Ovary (tissue), 3 donors: Measurements from ENCODE around the gene COX18.

Source experiments
- POLR2A ChIP-seq: fragments of 450-650 bp; IDR thresholded peaks from one replicate; pipeline ENCODE4 v1.6.1; 2017; ENCODE audit warnings: antibody characterized with exemption, mild to moderate bottlenecking, moderate library complexity
- TF ChIP-seq, protein P1 (sequence below), 3 donors: fragments of 450-650 bp in 2 of 3; fragments of 200-600 bp in 1 of 3; IDR thresholded peaks; one replicate each; pipeline versions ENCODE4 v1.5.1 to v1.8.0; 2016 to 2022; ENCODE audit warnings: antibody characterized with exemption in 3 of 3, mild to moderate bottlenecking in 1 of 3
- donor health status: DM: no; HTN: no; CAD: no.

DNA sequence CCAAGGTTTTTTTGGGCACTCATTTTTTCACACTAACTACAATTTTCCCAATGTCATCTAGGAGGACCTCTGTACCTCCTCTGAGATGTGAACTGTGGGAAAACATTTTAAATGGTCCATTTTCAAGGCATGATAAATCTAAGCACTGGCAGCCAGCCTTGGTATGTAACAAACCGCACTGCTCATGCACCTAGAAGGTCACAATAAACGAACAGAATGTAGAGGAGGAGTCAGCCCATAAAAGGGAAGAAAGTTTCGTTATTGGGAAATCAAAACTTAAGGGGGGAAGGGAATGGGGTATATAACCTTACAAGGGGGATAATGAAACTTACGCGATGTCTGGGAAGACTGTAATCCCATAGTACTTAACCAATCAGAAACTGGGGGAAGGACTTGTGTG, 16.4 kb downstream of the COX18 start:
- TF ChIP-seq, protein P1, sequence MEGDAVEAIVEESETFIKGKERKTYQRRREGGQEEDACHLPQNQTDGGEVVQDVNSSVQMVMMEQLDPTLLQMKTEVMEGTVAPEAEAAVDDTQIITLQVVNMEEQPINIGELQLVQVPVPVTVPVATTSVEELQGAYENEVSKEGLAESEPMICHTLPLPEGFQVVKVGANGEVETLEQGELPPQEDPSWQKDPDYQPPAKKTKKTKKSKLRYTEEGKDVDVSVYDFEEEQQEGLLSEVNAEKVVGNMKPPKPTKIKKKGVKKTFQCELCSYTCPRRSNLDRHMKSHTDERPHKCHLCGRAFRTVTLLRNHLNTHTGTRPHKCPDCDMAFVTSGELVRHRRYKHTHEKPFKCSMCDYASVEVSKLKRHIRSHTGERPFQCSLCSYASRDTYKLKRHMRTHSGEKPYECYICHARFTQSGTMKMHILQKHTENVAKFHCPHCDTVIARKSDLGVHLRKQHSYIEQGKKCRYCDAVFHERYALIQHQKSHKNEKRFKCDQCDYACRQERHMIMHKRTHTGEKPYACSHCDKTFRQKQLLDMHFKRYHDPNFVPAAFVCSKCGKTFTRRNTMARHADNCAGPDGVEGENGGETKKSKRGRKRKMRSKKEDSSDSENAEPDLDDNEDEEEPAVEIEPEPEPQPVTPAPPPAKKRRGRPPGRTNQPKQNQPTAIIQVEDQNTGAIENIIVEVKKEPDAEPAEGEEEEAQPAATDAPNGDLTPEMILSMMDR (IDR thresholded peaks at IDR 0.05): no peak
- no peak for TF ChIP-seq POLR2A
